Astrocyte (in vitro differentiated cells and primary cell): Measurements from ENCODE around the gene MCOLN1. TPM values are rescaled to one million over a fixed set of nuclear protein-coding genes. Genes with fewer than 3 reads are reported as not detected.

ENCODE experiments used
- DNase-seq: peaks from one replicate; pipeline ENCODE4 v3.0.0-alpha.2; 2010; ENCODE audit warnings: low read depth
- FAIRE-seq: peaks from 2 replicates; lab custom pipeline; 2011; peaks lifted over from hg19 to GRCh38; lab: Jason Lieb, UNC
- H2AFZ ChIP-seq: 2 replicates; pipeline ENCODE4 v1.6.0; 2012; ENCODE audit warnings: low read depth, low read length, inconsistent platforms
- H3K27ac ChIP-seq: 2 replicates; pipeline ENCODE4 v1.5.1; 2011; ENCODE audit warnings: low read depth, low read length, inconsistent platforms
- H3K27me3 ChIP-seq: 2 replicates; pipeline ENCODE4 v1.6.0; 2011; ENCODE audit warnings: low read length, inconsistent platforms; ENCODE audit not compliant: insufficient read depth
- H3K36me3 ChIP-seq: 2 replicates; pipeline ENCODE4 v1.5.1; 2011; ENCODE audit warnings: low read length, inconsistent platforms; ENCODE audit not compliant: insufficient read depth
- H3K4me1 ChIP-seq: 2 replicates; pipeline ENCODE4 v1.5.1; 2011; ENCODE audit warnings: low read length, inconsistent platforms; ENCODE audit not compliant: insufficient read depth
- H3K4me2 ChIP-seq: 2 replicates; pipeline ENCODE4 v1.6.0; 2012; ENCODE audit warnings: low read length, inconsistent platforms
- H3K4me3 ChIP-seq: 2 replicates; pipeline ENCODE4 v1.5.1; 2011; ENCODE audit warnings: low read depth, mild to moderate bottlenecking, low read length, inconsistent platforms; ENCODE audit not compliant: insufficient read depth
- H3K79me2 ChIP-seq: 2 replicates; pipeline ENCODE4 v1.6.0; 2012; ENCODE audit warnings: mild to moderate bottlenecking, low read length, inconsistent platforms; ENCODE audit not compliant: insufficient read depth
- H3K9ac ChIP-seq: 2 replicates; pipeline ENCODE4 v1.6.0; 2012; ENCODE audit warnings: mild to moderate bottlenecking, low read length, inconsistent platforms
- H3K9me3 ChIP-seq: 2 replicates; pipeline ENCODE4 v1.5.1; 2012; ENCODE audit warnings: low read depth, mild to moderate bottlenecking, low read length, inconsistent platforms; ENCODE audit not compliant: insufficient read depth
- H4K20me1 ChIP-seq: 2 replicates; pipeline ENCODE4 v1.6.0; 2012; ENCODE audit warnings: low read length, inconsistent platforms; ENCODE audit not compliant: insufficient read depth
- H3K27ac Mint-ChIP-seq: one replicate; pipeline ENCODE4 v1.8.0; 2021; ENCODE audit warnings: mild to moderate bottlenecking, mixed read lengths; ENCODE audit not compliant: unreplicated experiment
- H3K27me3 Mint-ChIP-seq: one replicate; pipeline ENCODE4 v1.8.0; 2021; ENCODE audit warnings: low read depth, mixed read lengths; ENCODE audit not compliant: unreplicated experiment
- H3K36me3 Mint-ChIP-seq: one replicate; pipeline ENCODE4 v1.8.0; 2021; ENCODE audit warnings: low read depth, mixed read lengths; ENCODE audit not compliant: unreplicated experiment
- H3K4me1 Mint-ChIP-seq: one replicate; pipeline ENCODE4 v1.8.0; 2021; ENCODE audit warnings: low read depth, mixed read lengths; ENCODE audit not compliant: unreplicated experiment
- H3K4me3 Mint-ChIP-seq: one replicate; pipeline ENCODE4 v1.8.0; 2021; ENCODE audit warnings: mild to moderate bottlenecking, moderate library complexity, mixed read lengths; ENCODE audit not compliant: unreplicated experiment
- H3K9me3 Mint-ChIP-seq: one replicate; pipeline ENCODE4 v1.8.0; 2021; ENCODE audit warnings: mild to moderate bottlenecking, mixed read lengths; ENCODE audit not compliant: unreplicated experiment
- EZH2 ChIP-seq: IDR thresholded peaks from 2 replicates; pipeline ENCODE4 v1.6.1; 2012; ENCODE audit warnings: mild to moderate bottlenecking, low read length, inconsistent platforms; ENCODE audit not compliant: insufficient read depth
- total RNA-seq: library from RNA; stranded (reverse); gene quantifications from 2 replicates; pipeline ENCODE4 v1.2.1, GENCODE V29; 2021
- TF ChIP-seq, protein P1 (sequence below): IDR thresholded peaks from 2 replicates; pipeline ENCODE4 v1.5.1; 2011; ENCODE audit warnings: low read depth, mild to moderate bottlenecking, inconsistent platforms, low read length, moderate library complexity; ENCODE audit not compliant: insufficient read depth

MCOLN1 gene
- total RNA-seq, 1 donor from 2014 or later, result 26.2 TPM

GRCh38 chr19:7476777-7477494 is 45.5 kb upstream of the MCOLN1 start:
- TF ChIP-seq EZH2, result no peak
- TF ChIP-seq, protein P1, sequence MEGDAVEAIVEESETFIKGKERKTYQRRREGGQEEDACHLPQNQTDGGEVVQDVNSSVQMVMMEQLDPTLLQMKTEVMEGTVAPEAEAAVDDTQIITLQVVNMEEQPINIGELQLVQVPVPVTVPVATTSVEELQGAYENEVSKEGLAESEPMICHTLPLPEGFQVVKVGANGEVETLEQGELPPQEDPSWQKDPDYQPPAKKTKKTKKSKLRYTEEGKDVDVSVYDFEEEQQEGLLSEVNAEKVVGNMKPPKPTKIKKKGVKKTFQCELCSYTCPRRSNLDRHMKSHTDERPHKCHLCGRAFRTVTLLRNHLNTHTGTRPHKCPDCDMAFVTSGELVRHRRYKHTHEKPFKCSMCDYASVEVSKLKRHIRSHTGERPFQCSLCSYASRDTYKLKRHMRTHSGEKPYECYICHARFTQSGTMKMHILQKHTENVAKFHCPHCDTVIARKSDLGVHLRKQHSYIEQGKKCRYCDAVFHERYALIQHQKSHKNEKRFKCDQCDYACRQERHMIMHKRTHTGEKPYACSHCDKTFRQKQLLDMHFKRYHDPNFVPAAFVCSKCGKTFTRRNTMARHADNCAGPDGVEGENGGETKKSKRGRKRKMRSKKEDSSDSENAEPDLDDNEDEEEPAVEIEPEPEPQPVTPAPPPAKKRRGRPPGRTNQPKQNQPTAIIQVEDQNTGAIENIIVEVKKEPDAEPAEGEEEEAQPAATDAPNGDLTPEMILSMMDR, result no peak
- Mint-ChIP-seq H3K36me3 (peaks cover 2% of the 10 kb centered on the region), H3K27ac (no peak overlapping the region), H3K9me3 (no peaks in the 10 kb centered on the region), H3K4me1 (peaks cover 6% of the 10 kb centered on the region), H3K27me3 (no peaks in the 10 kb centered on the region), H3K4me3 (no peak overlapping the region)
- Histone ChIP-seq H3K79me2 (no peaks in the 10 kb centered on the region), H3K4me3 (no peak overlapping the region), H3K36me3 (peaks cover 3% of the 10 kb centered on the region), H3K4me1 (peaks cover 9% of the 10 kb centered on the region), H4K20me1 (no peaks in the 10 kb centered on the region), H3K27me3 (no peaks in the 10 kb centered on the region), H3K4me2 (no peak overlapping the region), H3K9me3 (no peaks in the 10 kb centered on the region), H3K27ac (no peak overlapping the region), H2AFZ (no peak overlapping the region), H3K9ac (no peak overlapping the region)
- DNase-seq (no peak), FAIRE-seq (no peak)

- H3K4me3 ChIP-seq, result no peak overlapping the region
- DNase-seq (no peak), FAIRE-seq (no peak)
- Mint-ChIP-seq H3K4me1 (peaks cover 6% of the 10 kb centered on the region), H3K4me3 (no peak overlapping the region), H3K36me3 (peaks cover 2% of the 10 kb centered on the region), H3K27ac (no peak overlapping the region), H3K27me3 (no peaks in the 10 kb centered on the region), H3K9me3 (no peaks in the 10 kb centered on the region)
- peaks cover 9% of the 10 kb centered on the region for H3K4me1 ChIP-seq
- H3K27me3 ChIP-seq, result no peaks in the 10 kb centered on the region
- H3K79me2 ChIP-seq, result no peaks in the 10 kb centered on the region
- no peaks in the 10 kb centered on the region for H4K20me1 ChIP-seq
- no peak overlapping the region for H3K4me2 ChIP-seq
- no peaks in the 10 kb centered on the region for H3K9me3 ChIP-seq
- H2AFZ ChIP-seq, result no peak overlapping the region
- no peak overlapping the region for H3K27ac ChIP-seq
- H3K36me3 ChIP-seq, result no peaks in the 10 kb centered on the region
- TF ChIP-seq, protein P1, result no peak
- no peak for TF ChIP-seq EZH2
- no peak overlapping the region for H3K9ac ChIP-seq
Observed at GRCh38 chr19:7477758-7478157, 44.7 kb upstream of the MCOLN1 start.

- DNase-seq (no peak), FAIRE-seq (no peak)
- TF ChIP-seq, protein P1, result no peak
- TF ChIP-seq EZH2, result no peak
- H3K9ac ChIP-seq, result no peak overlapping the region
- no peaks in the 10 kb centered on the region for H3K27me3 Mint-ChIP-seq
- no peaks in the 10 kb centered on the region for H3K79me2 ChIP-seq
- H4K20me1 ChIP-seq, result no peaks in the 10 kb centered on the region
- no peak overlapping the region for H2AFZ ChIP-seq
- H3K27ac Mint-ChIP-seq, result no peak overlapping the region
- H3K4me3 Mint-ChIP-seq, result no peak overlapping the region
- peaks cover 6% of the 10 kb centered on the region for H3K4me1 Mint-ChIP-seq
- no peak overlapping the region for H3K4me2 ChIP-seq
- H3K9me3 Mint-ChIP-seq, result no peaks in the 10 kb centered on the region
- H3K36me3 ChIP-seq, result no peaks in the 10 kb centered on the region
- no peak overlapping the region for H3K4me3 ChIP-seq
- no peaks in the 10 kb centered on the region for H3K9me3 ChIP-seq
- no peak overlapping the region for H3K27ac ChIP-seq
- H3K27me3 ChIP-seq, result no peaks in the 10 kb centered on the region
- no peaks in the 10 kb centered on the region for H3K36me3 Mint-ChIP-seq
- peaks cover 9% of the 10 kb centered on the region for H3K4me1 ChIP-seq
Observed at GRCh38 chr19:7478173-7478842, 44.1 kb upstream of the MCOLN1 start.
